Measurements from ENCODE around the gene KRTAP5-6. TPM values are rescaled to one million over a fixed set of nuclear protein-coding genes. Genes with fewer than 3 reads are reported as not detected.
"Not testable (repeated sequence)": the region's sequence is repeated elsewhere in the genome, so short reads cannot be mapped to it uniquely, and the experiment has no call there.

Gene KRTAP5-6
- total RNA-seq, 1 donor: not detected

DNA sequence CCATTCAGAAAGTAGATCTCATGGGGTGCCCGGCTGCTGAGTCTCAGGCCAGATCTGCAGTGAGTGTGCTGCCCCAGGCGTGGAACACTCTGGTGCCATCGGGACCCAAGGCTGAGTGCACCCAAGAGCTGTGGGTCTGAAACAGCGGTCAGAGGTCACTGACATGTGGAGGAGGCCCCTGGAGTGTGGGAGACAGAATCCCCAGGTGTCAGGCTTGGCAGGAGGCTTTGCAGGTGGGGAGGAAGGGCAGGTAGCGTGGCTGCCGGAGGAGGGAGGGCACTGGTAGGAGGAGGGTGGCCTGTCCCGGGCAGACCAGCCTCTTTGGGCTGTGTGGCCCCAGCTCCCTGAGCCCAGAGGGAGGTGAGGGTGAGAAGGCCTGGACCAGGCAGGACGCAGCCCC, 31.7 kb upstream of the KRTAP5-6 start:
- TF ChIP-seq, protein P1, sequence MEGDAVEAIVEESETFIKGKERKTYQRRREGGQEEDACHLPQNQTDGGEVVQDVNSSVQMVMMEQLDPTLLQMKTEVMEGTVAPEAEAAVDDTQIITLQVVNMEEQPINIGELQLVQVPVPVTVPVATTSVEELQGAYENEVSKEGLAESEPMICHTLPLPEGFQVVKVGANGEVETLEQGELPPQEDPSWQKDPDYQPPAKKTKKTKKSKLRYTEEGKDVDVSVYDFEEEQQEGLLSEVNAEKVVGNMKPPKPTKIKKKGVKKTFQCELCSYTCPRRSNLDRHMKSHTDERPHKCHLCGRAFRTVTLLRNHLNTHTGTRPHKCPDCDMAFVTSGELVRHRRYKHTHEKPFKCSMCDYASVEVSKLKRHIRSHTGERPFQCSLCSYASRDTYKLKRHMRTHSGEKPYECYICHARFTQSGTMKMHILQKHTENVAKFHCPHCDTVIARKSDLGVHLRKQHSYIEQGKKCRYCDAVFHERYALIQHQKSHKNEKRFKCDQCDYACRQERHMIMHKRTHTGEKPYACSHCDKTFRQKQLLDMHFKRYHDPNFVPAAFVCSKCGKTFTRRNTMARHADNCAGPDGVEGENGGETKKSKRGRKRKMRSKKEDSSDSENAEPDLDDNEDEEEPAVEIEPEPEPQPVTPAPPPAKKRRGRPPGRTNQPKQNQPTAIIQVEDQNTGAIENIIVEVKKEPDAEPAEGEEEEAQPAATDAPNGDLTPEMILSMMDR (IDR thresholded peaks at IDR 0.05; ENCODE audit: insufficient read depth, low read depth, low read length): no peak
- DNase-seq (ENCODE audit: low read depth): no peak
- no peak overlapping the region for H3K4me3 ChIP-seq (ENCODE audit: low read depth, low read length)

DNA sequence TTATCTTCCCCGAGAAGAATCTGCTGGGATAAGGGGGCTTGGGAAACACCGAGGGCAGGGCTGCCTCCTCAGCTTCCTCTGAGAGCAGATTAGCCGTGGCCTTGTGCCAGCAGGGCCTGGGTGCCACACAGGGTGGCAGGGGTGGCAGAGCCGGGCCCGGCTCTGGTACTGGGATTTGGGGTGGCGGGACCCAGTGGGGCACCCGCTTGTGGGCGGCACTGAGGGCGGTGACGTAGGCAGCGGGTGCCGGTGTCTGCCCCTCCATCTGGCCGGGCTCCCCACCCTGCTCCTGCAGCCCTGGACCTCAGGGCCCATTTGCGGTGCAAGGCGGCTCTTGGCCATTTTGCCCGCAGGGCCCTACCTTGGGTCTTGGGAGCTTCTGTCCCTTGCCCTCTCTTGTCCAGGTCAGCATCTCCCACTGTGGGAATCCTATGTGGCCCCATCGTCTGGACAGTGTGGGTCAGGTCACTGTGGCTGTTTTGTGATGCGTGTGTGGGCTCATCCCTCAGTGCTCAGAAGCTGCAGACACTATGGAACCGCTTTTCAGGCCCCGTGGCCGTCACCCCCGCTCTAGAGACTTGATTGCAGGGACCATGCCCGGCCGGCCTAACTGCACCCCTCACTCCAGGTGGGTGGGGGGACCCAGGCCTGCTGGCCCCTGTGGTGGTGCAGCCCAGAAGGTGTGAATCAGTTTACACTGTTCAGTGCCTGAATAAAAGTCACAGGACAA, 29.7 kb upstream of the KRTAP5-6 start:
- no peak overlapping the region for H3K4me3 ChIP-seq (ENCODE audit: low read depth, low read length)
- no peak for DNase-seq (ENCODE audit: low read depth)
- TF ChIP-seq, protein P1 (IDR thresholded peaks at IDR 0.05; ENCODE audit: insufficient read depth, low read depth, low read length): no peak

DNA sequence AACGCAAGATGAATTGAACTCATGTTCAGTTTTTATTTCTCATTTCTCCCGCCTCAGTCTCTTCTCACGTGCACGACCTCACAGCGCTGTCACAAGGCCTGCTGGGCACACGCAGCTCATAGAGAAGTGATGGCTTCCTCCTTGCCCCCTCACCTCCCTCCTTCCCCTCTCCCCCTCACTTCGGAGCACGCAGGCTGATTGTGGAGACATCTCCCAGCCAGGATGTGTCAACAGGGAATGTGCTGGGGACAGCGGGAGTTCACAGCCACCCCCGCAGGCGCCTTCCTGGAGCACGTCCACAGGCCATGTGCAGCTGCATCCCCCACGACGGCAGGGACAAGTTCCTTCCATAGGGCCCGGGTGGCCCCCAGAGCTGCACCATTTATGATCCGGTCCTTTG, 29.1 kb upstream of the KRTAP5-6 start:
- H3K4me3 ChIP-seq (ENCODE audit: low read depth, low read length): no peak overlapping the region
- TF ChIP-seq, protein P1 (IDR thresholded peaks at IDR 0.05; ENCODE audit: insufficient read depth, low read depth, low read length): no peak
- DNase-seq (ENCODE audit: low read depth): no peak

DNA sequence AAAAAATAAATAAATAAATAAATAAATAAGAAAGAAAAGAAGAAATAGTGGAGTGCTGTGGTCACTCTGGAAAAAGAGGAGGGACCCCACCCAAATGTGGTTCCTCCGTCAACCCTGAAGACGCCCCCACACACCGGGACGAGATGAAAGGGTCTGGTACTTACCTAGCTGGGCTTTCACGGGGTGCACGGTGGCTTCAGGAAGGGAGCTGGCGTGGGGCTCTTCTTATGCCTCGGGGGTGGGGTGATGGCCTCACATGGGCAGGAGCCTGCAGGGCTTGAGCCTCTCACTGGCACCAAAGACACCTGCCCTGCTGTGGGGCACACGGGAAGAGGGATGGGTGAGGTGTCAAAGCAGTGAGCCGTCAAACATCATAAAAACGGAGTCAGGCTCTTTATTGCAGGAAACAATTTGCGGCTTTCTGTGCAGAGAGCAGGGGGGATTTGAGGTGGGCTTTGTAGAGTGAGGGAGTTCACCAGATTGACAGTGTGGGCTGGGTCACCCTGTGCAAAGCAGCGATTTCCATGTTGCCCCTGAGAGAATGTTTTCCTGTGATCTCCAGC, 28.0 kb upstream of the KRTAP5-6 start:
- TF ChIP-seq, protein P1 (IDR thresholded peaks at IDR 0.05; ENCODE audit: insufficient read depth, low read depth, low read length): no peak
- DNase-seq (ENCODE audit: low read depth): no peak
- H3K4me3 ChIP-seq (ENCODE audit: low read depth, low read length): no peak overlapping the region

DNA sequence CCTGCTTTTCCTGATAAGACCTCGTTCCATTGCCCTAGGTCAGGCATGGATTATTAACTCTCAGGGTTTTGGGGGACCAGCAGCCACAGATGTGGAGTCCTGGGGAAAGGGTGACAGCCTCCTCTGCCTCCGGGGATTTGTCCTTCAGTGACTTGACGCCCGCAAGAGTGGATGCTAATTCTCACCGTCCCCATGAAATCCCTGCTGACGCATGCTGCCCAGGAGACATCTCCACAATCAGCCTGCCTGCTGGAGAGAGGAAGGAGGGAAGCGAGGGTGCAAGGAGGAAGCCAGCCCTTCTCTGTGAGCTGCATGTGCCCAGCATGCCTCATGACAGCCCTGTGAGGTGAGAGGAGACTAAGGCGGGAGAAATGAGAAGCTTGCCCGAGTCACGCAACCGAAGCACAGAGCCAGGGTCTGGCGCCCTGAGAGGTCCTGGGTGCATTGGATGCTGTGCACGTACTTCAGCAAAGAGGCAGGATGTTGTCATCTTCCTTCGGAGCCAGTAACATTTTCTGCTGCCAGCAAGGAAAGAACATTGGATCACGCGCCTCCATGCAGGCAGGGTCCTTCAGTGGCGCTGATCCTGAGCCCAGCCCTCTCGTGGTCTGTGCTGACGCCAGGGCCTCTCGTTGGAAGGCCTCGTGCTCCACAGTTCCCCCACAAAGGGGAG, 27.3 kb upstream of the KRTAP5-6 start:
- TF ChIP-seq, protein P1 (IDR thresholded peaks at IDR 0.05; ENCODE audit: insufficient read depth, low read depth, low read length): no peak

DNA sequence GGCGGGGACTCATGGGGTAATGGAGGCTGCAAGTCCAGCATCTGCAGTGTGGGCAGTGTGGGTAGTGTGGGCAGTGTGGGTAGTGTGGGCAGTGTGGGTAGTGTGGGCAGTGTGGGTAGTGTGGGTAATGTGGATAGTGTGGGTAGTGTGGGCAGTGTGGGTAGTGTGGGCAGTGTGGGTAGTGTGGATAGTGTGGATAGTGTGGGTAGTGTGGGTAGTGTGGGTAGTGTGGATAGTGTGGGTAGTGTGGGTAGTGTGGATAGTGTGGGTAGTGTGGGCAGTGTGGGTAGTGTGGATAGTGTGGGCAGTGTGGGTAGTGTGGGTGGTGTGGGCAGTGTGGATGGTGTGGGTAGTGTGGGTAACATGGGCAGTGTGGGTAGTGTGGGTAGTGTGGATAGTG, 26.5 kb upstream of the KRTAP5-6 start:
- not testable (repeated sequence) for H3K4me3 ChIP-seq (ENCODE audit: low read depth, low read length); DNase-seq (ENCODE audit: low read depth)

More for the DNA sequence above, 27.3 kb upstream of the KRTAP5-6 start:
- no peak for DNase-seq (ENCODE audit: low read depth)
- no peak overlapping the region for H3K4me3 ChIP-seq (ENCODE audit: low read depth, low read length)

DNA sequence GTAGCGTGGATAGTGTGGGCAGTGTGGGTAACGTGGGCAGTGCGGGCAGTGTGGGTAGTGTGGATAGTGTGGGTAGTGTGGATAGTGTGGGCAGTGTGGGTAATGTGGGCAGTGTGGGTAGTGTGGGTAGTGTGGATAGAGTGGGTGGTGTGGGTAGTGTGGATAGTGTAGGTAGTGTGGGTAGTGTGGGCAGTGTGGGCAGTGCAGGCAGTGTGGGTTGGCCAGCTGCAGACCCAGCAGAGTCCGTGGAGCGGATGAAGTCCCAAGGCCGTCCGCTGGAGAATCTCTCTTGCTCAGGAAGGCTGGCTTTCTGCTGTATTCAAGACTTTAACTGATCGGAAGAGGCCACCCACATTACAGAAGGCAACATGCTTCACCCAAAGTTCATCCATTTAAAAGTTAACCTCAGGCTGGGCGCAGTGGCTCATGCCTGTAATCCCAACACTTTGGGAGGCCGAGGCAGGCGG, 26.1 kb upstream of the KRTAP5-6 start:
- no peak overlapping the region for H3K4me3 ChIP-seq (ENCODE audit: low read depth, low read length)
- no peak for DNase-seq (ENCODE audit: low read depth)
- TF ChIP-seq, protein P1 (IDR thresholded peaks at IDR 0.05; ENCODE audit: insufficient read depth, low read depth, low read length): no peak
